Endothelial cell of umbilical vein (primary cell): ENCODE measurements around the gene IPO9. TPM values are rescaled to one million over a fixed set of nuclear protein-coding genes. Genes with fewer than 3 reads are reported as not detected.

Experiments
- Bru-seq: library from RNA; stranded (reverse); fragments of 400-500 nt; gene quantifications from one replicate; lab custom pipeline; 2021; lab: Mats Ljungman, UMichigan
- BruChase-seq, 2 experiments: library from RNA; stranded (reverse); fragments of 400-500 nt; gene quantifications; one replicate each; lab custom pipeline; 2021; lab: Mats Ljungman, UMichigan
- BruUV-seq: library from RNA; stranded (reverse); fragments of 400-500 nt; replicated peaks from 2 replicates; lab custom pipeline; 2021; lab: Mats Ljungman, UMichigan
- CTCF ChIA-PET: fragments of 300-600, 350-600 bp; sonication (Branson Sonifier 250); formaldehyde crosslinking; loops from one replicate; lab custom pipeline; 2021; ENCODE audit warnings: antibody characterized with exemption, inconsistent platforms; lab: Charles Lee
- POLR2A ChIA-PET: fragments of 300-600, 350-600 bp; sonication (Branson Sonifier 250); formaldehyde crosslinking; loops from one replicate; lab custom pipeline; 2021; ENCODE audit warnings: antibody characterized with exemption, inconsistent platforms; lab: Charles Lee
- DNase-seq: peaks from one replicate; pipeline ENCODE4 v3.0.0-alpha.2; 2011; ENCODE audit warnings: low read depth, low spot score
- FAIRE-seq: peaks from 2 replicates; lab custom pipeline; 2011; peaks lifted over from hg19 to GRCh38; lab: Jason Lieb, UNC
- H2AFZ ChIP-seq: 2 replicates; pipeline ENCODE4 v1.6.0; 2012; ENCODE audit warnings: low read depth, low read length, control low read depth, inconsistent platforms
- H3K27ac ChIP-seq: 2 replicates; pipeline ENCODE4 v1.5.1; 2011; ENCODE audit warnings: low read depth, mild to moderate bottlenecking, control low read depth, low read length, moderate library complexity; ENCODE audit not compliant: insufficient read depth
- H3K27me3 ChIP-seq, 2 experiments: 2 replicates each; pipeline versions ENCODE4 v1.6.0 to v1.6.1; 2011; ENCODE audit warnings: low read length in 2 of 2, mixed read lengths in 1 of 2; ENCODE audit not compliant: control insufficient read depth in 2 of 2, insufficient read depth in 2 of 2
- H3K36me3 ChIP-seq, 2 experiments: 2 replicates in 1 of 2; 3 replicates in 1 of 2; pipeline ENCODE4 v1.5.1; 2011; ENCODE audit warnings: low read length in 2 of 2, mild to moderate bottlenecking in 1 of 2, moderate library complexity in 1 of 2; ENCODE audit not compliant: control insufficient read depth in 2 of 2, insufficient read depth in 2 of 2; ENCODE audit errors: extremely low read depth in 1 of 2
- H3K4me1 ChIP-seq: 3 replicates; pipeline ENCODE4 v1.5.1; 2011; ENCODE audit warnings: mild to moderate bottlenecking, low read length; ENCODE audit not compliant: control insufficient read depth, insufficient read depth; ENCODE audit errors: extremely low read depth
- H3K4me2 ChIP-seq: 2 replicates; pipeline ENCODE4 v1.6.1; 2011; ENCODE audit warnings: low read length, control low read depth, mixed read lengths; ENCODE audit not compliant: insufficient read depth
- H3K4me3 ChIP-seq, 3 experiments: fragments of 200-600 bp in 1 of 3; sonication (generic), shearing (Covaris generic) in 1 of 3; replicated peaks in 1 of 3; 2 replicates each; pipeline ENCODE4 v1.5.1; 2011 to 2016; ENCODE audit warnings: control low read depth in 3 of 3, low read length in 3 of 3, mild to moderate bottlenecking in 2 of 3, inconsistent platforms in 1 of 3, low read depth in 1 of 3, moderate library complexity in 1 of 3; ENCODE audit not compliant: insufficient read depth in 1 of 3
- H3K79me2 ChIP-seq: 2 replicates; pipeline ENCODE4 v1.6.0; 2012; ENCODE audit warnings: low read length, inconsistent platforms; ENCODE audit not compliant: control insufficient read depth, insufficient read depth
- H3K9ac ChIP-seq: replicated peaks from 2 replicates; pipeline ENCODE3; 2011; ENCODE audit warnings: low read length, control low read depth; ENCODE audit not compliant: insufficient read depth; ENCODE audit errors: extremely low read depth
- H3K9me1 ChIP-seq: replicated peaks from 3 replicates; pipeline ENCODE4 v1.6.0; 2011; ENCODE audit warnings: mild to moderate bottlenecking, low read length; ENCODE audit not compliant: control insufficient read depth, insufficient read depth; ENCODE audit errors: extremely low read depth
- H3K9me3 ChIP-seq: replicated peaks from 2 replicates; pipeline ENCODE4 v1.5.1; 2012; ENCODE audit warnings: low read length, inconsistent platforms; ENCODE audit not compliant: control insufficient read depth, insufficient read depth
- H4K20me1 ChIP-seq: replicated peaks from 2 replicates; pipeline ENCODE3; 2011; ENCODE audit warnings: mild to moderate bottlenecking, low read length; ENCODE audit not compliant: control insufficient read depth, insufficient read depth; ENCODE audit errors: extremely low read depth
- CTCF ChIP-seq, 2 donors: IDR thresholded peaks; 1 replicate in 1 of 2; 2 replicates in 1 of 2; pipeline ENCODE4 v1.5.1; 2011; ENCODE audit warnings: low read length in 2 of 2, mild to moderate bottlenecking in 2 of 2, moderate library complexity in 2 of 2, control low read depth in 1 of 2, inconsistent platforms in 1 of 2, low read depth in 1 of 2; ENCODE audit not compliant: insufficient read depth in 1 of 2; ENCODE audit errors: extremely low read depth in 1 of 2
- FOS ChIP-seq: IDR thresholded peaks from 2 replicates; pipeline ENCODE4 v1.6.1; 2011; ENCODE audit warnings: mild to moderate bottlenecking, low read length, moderate library complexity, borderline replicate concordance; ENCODE audit not compliant: insufficient read depth
- GATA2 ChIP-seq: IDR thresholded peaks from 2 replicates; pipeline ENCODE4 v1.7.0; 2011; ENCODE audit warnings: low read depth, mild to moderate bottlenecking, moderate library complexity, mixed read lengths, low read length; ENCODE audit not compliant: insufficient read length, insufficient read depth
- JUN ChIP-seq: IDR thresholded peaks from 2 replicates; pipeline ENCODE4 v1.6.1; 2011; ENCODE audit warnings: borderline replicate concordance, low read depth; ENCODE audit not compliant: insufficient read length, insufficient read depth
- MAX ChIP-seq: IDR thresholded peaks from 2 replicates; pipeline ENCODE4 v1.6.1; 2011; ENCODE audit not compliant: insufficient read depth, insufficient read length
- POLR2A ChIP-seq: IDR thresholded peaks from 2 replicates; pipeline ENCODE4 v1.6.1; 2012; ENCODE audit warnings: low read depth, mild to moderate bottlenecking, control low read depth, low read length
- POLR2AphosphoS5 ChIP-seq: IDR thresholded peaks from 2 replicates; pipeline ENCODE4 v1.6.1; 2012; ENCODE audit warnings: low read depth, mild to moderate bottlenecking, control low read depth, low read length, moderate library complexity; ENCODE audit not compliant: insufficient read depth
- dilution Hi-C: fragments of 300-500 bp; cut with MboI; formaldehyde crosslinking; loops from one replicate; pipeline ENCODE4 v1.15.0; 2019; ENCODE audit warnings: low sequenced_read_pairs; ENCODE audit not compliant: extremely low pct_ligation_motif_present
- intact Hi-C: fragments of 100-400 bp; cut with micrococcal nuclease; formaldehyde crosslinking; loops from one replicate; pipeline ENCODE4 v1.10.0; 2022
- long read RNA-seq: library from polyadenylated mRNA; stranded (forward); transcript quantifications from one replicate; pipeline ENCODE4 v2.0.0, GENCODE V29; 2021
- polyA minus RNA-seq, 3 experiments: library from RNA; depleted of rRNA, polyadenylated mRNA; stranded (reverse); fragments of >200 nt; gene quantifications; 1 replicate in 1 of 3; 2 replicates in 2 of 3; pipeline ENCODE4 v1.2.3, GENCODE V29; 2011
- polyA plus RNA-seq, 4 experiments: library from polyadenylated mRNA; depleted of rRNA in 3 of 4; stranded (reverse) in 3 of 4; unstranded in 1 of 4; fragments of >200 nt; gene quantifications; 2 replicates each; pipeline versions ENCODE4 v1.2.1 to v1.2.3, GENCODE V29; 2011 to 2012; ENCODE audit warnings: missing spikeins in 1 of 4
- total RNA-seq: library from RNA; stranded (reverse); gene quantifications from 2 replicates; pipeline ENCODE4 v1.2.3, GENCODE V29; 2021

The IPO9 gene
- total RNA-seq (104 and 114 TPM in 2 replicates), polyA plus RNA-seq (53.4 and 74.6 TPM in 2 replicates), polyA minus RNA-seq (110 and 137 TPM in 2 replicates), Bru-seq, nascent RNA (percentile 94 among the genes with signal in this experiment), BruChase-seq, experiment 1, labeled RNA remaining after a 6-hour chase (percentile 93 among the genes with signal in this experiment), BruChase-seq, experiment 2, labeled RNA remaining after a 2-hour chase (percentile 95 among the genes with signal in this experiment)
- polyA plus RNA-seq (2011; cell fraction: cytosol; rRNA removed): 45.5 and 50.1 TPM in 2 replicates
- 107 and 131 TPM in 2 replicates for polyA plus RNA-seq (2011; cell fraction: nucleus; rRNA removed)
- 44.5 and 54.7 TPM in 2 replicates for polyA plus RNA-seq (2012)
- 61.2 TPM for polyA minus RNA-seq (2011; cell fraction: cytosol; rRNA and poly(A)+ RNA removed)
- 56.8 and 85.5 TPM in 2 replicates for polyA minus RNA-seq (2011; cell fraction: nucleus; rRNA and poly(A)+ RNA removed)
- long read RNA-seq, full-length matches to known transcripts: 223 of 293 reads
- long read RNA-seq, partial matches to known transcripts: 30 of 293 reads
- long read RNA-seq, other reads (novel, unspliced or antisense): 40 of 293 reads

DNA sequence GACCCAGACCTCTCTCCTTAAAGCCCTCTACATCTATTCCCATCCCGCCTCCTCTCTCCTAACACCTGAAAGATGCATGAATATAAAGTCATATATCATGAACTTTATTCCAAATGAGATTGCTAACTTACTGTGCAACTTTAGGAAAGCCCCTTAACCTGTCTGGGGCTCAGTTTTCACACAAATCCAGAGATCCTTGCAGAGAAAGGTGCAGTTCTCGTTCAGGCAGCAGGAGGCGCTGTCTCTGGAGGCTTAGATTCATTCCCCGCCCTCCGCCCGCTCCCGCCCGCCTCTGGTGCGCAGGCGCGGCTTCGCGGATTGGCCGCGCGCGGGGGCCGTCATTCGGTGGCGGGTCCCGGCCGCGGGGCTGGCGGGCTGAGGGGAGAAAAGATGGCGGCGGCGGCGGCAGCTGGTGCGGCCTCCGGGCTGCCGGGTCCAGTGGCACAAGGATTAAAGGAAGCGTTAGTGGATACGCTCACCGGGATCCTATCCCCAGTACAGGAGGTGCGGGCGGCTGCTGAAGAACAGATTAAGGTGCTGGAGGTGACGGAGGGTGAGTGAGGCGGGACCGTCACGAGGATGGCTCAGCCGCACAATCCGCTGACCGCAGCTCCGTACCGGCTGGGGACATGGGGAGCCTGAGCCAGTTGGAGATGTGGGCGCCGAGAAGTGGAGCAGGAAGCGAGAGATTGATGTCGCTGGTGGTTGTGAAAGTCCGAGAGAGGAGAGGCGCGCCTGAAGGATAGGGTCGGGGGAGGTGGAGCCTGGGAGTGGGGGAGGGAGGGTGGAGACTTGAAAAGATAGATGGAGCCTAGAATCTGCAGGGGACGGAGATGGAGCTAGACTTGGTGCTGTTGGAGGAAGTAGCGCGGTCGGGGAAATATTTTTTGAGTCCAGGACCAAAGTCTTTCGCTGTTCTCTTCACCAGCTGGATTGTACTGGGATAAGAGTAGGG, at the start of gene IPO9:
TSS of gene IPO9 (plus strand) at position 338 of the 955 bp plus-strand sequence. CDS start at position 391, 53 bp downstream.
- POLR2A ChIA-PET: interaction anchor here (0.6 to 0.8 kb wide), 3 partner anchors 19 to 288 kb away, joined by 3 to 4 read pairs (median 4); no protein-coding TSS in a partner anchor
- peak within 1 kb of the TSS; percentile 94 to 97 (median 95) for H3K4me3 ChIP-seq
- no peaks in the 10 kb centered on the region for H3K9me1 ChIP-seq
- TSS peak; percentile 89 for BruUV-seq
- peak within 1 kb of the TSS; percentile 98 for H3K9ac ChIP-seq
- DNase-seq (peak; percentile 94), FAIRE-seq (peak; percentile 88)
- dilution Hi-C loops: no loop called here
- TF ChIP-seq JUN: no peak
- TF ChIP-seq CTCF (IDR thresholded peaks at IDR 0.05; ENCODE audit: extremely low read depth in 1 of 2, insufficient read depth in 1 of 2, low read depth in 1 of 2, low read length in 2 of 2): peak; percentile 93 to 96
- TF ChIP-seq GATA2: no peak
- peak; percentile 88 for TF ChIP-seq POLR2AphosphoS5
- TF ChIP-seq POLR2A: peak; percentile 33
- TF ChIP-seq MAX: no peak
- TF ChIP-seq FOS: no peak
- H3K27me3 ChIP-seq: no peaks in the 10 kb centered on the region
- peak within 1 kb of the TSS; percentile 89 for H3K27ac ChIP-seq
- intact Hi-C loops: loop anchor here (1.0 to 2.0 kb wide), 5 partner anchors 21 to 144 kb away; no protein-coding TSS in a partner anchor
- no peaks in the 10 kb centered on the region for H4K20me1 ChIP-seq
- no peaks in the 10 kb centered on the region for H3K9me3 ChIP-seq
- peaks cover 50% of the 10 kb centered on the region for H3K79me2 ChIP-seq
- peaks cover 14% of the 10 kb centered on the region for H3K4me1 ChIP-seq
- peak within 1 kb of the TSS; percentile 77 for H2AFZ ChIP-seq
- peak within 1 kb of the TSS; percentile 85 for H3K4me2 ChIP-seq
- no peaks in the 10 kb centered on the region for H3K36me3 ChIP-seq
- CTCF ChIA-PET: interaction anchor here (0.6 to 2.9 kb wide), 22 partner anchors 8 to 232 kb away, joined by 3 to 49 read pairs (median 6); partner anchors contain the start of genes RNPEP and TIMM17A
